Measurements from ENCODE around the gene NEUROD4. TPM values are rescaled to one million over a fixed set of nuclear protein-coding genes. Genes with fewer than 3 reads are reported as not detected.

The NEUROD4 gene
- total RNA-seq, 1 experiment from 2014 or later: not detected

DNA sequence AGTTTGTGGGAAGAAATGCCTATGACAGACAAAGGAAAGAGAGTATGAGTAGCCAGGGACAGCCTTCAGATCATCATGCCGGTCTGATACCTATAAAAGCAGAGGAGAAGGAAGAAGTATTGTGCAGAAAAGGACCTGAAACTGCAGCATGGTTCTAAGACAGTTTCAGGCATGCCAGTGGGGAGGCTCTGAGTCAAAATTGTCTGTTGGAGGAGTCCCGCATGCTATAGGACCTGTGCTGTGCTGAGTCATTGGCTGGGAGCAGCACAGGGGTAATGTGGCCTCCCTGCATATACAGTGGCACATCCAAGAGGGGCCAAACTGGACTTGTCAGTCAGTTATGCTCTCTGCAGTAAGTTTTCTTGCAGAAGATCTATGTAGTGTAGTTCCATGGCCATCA lies 40.7 kb downstream of the NEUROD4 start:
- Histone ChIP-seq H3K79me2 (ENCODE audit: low read depth) (no peaks in the 10 kb centered on the region), H3K36me3 (ENCODE audit: low read depth) (no peaks in the 10 kb centered on the region), H2AFZ (no peak overlapping the region), H3K4me1 (replicated peaks; ENCODE audit: insufficient read depth) (no peaks in the 10 kb centered on the region), H3K27me3 (ENCODE audit: insufficient read depth, low read depth) (peaks cover 5% of the 10 kb centered on the region; the same call in 1 of the 2 replicates), H3K27ac (no peak overlapping the region), H3K9me3 (ENCODE audit: insufficient read depth, low read depth) (no peaks in the 10 kb centered on the region), H3F3A (ENCODE audit: insufficient read depth, low read depth) (no peaks in the 10 kb centered on the region), H3K4me3 (no peak overlapping the region), H4K20me1 (ENCODE audit: insufficient read depth) (no peaks in the 10 kb centered on the region), H3K9me2 (ENCODE audit: insufficient read depth) (no peaks in the 10 kb centered on the region), H3K4me2 (no peak overlapping the region)
- intact Hi-C loops (cut with micrococcal nuclease; ENCODE audit: unreplicated experiment): no loop called here
- ChIA-PET CTCF (no interaction called here), POLR2A (ENCODE audit: unreplicated experiment) (no interaction called here)
- no peak for DNase-seq
- TF ChIP-seq, protein P1, sequence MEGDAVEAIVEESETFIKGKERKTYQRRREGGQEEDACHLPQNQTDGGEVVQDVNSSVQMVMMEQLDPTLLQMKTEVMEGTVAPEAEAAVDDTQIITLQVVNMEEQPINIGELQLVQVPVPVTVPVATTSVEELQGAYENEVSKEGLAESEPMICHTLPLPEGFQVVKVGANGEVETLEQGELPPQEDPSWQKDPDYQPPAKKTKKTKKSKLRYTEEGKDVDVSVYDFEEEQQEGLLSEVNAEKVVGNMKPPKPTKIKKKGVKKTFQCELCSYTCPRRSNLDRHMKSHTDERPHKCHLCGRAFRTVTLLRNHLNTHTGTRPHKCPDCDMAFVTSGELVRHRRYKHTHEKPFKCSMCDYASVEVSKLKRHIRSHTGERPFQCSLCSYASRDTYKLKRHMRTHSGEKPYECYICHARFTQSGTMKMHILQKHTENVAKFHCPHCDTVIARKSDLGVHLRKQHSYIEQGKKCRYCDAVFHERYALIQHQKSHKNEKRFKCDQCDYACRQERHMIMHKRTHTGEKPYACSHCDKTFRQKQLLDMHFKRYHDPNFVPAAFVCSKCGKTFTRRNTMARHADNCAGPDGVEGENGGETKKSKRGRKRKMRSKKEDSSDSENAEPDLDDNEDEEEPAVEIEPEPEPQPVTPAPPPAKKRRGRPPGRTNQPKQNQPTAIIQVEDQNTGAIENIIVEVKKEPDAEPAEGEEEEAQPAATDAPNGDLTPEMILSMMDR (conservative IDR thresholded peaks at IDR 0.05): no peak
- TF ChIP-seq EZH2 (IDR thresholded peaks at IDR 0.05; ENCODE audit: low read depth): no peak
- BruUV-seq (replicated peaks): no TSS peak

GRCh38 chr12:55061024-55061423 lies 41.2 kb downstream of the NEUROD4 start:
- no TSS peak for BruUV-seq (replicated peaks)
- peaks cover 5% of the 10 kb centered on the region; the same call in 1 of the 2 replicates for H3K27me3 ChIP-seq (ENCODE audit: insufficient read depth, low read depth)

GRCh38 chr12:55063291-55063690 lies 43.5 kb downstream of the NEUROD4 start:
- H3K9me2 ChIP-seq (ENCODE audit: insufficient read depth): no peaks in the 10 kb centered on the region
- no peak overlapping the region for H2AFZ ChIP-seq
- no peak overlapping the region for H3K27ac ChIP-seq
- 0 out of 2 replicates have a peak, but pooled peaks cover 5% of the 10 kb centered on the region for H3K27me3 ChIP-seq (ENCODE audit: insufficient read depth, low read depth)
- H3K4me3 ChIP-seq: no peak overlapping the region
- TF ChIP-seq, protein P1 (conservative IDR thresholded peaks at IDR 0.05): no peak
- TF ChIP-seq EZH2 (IDR thresholded peaks at IDR 0.05; ENCODE audit: low read depth): no peak
- no peaks in the 10 kb centered on the region for H3F3A ChIP-seq (ENCODE audit: insufficient read depth, low read depth)
- ChIA-PET POLR2A (ENCODE audit: unreplicated experiment) (no interaction called here), CTCF (no interaction called here)
- H4K20me1 ChIP-seq (ENCODE audit: insufficient read depth): no peaks in the 10 kb centered on the region
- no peaks in the 10 kb centered on the region for H3K36me3 ChIP-seq (ENCODE audit: low read depth)
- BruUV-seq (replicated peaks): no TSS peak
- no peaks in the 10 kb centered on the region for H3K79me2 ChIP-seq (ENCODE audit: low read depth)
- H3K9me3 ChIP-seq (ENCODE audit: insufficient read depth, low read depth): no peaks in the 10 kb centered on the region
- no peaks in the 10 kb centered on the region for H3K4me1 ChIP-seq (replicated peaks; ENCODE audit: insufficient read depth)
- no peak for DNase-seq
- H3K4me2 ChIP-seq: no peak overlapping the region
- intact Hi-C loops (cut with micrococcal nuclease; ENCODE audit: unreplicated experiment): no loop called here

More at GRCh38 chr12:55061024-55061423, 41.2 kb downstream of the NEUROD4 start:
- no peak for TF ChIP-seq EZH2 (IDR thresholded peaks at IDR 0.05; ENCODE audit: low read depth)
- TF ChIP-seq, protein P1 (conservative IDR thresholded peaks at IDR 0.05): no peak
- no peak overlapping the region for H2AFZ ChIP-seq
- no peaks in the 10 kb centered on the region for H4K20me1 ChIP-seq (ENCODE audit: insufficient read depth)
- POLR2A ChIA-PET (ENCODE audit: unreplicated experiment): no interaction called here
- no peak for DNase-seq
- CTCF ChIA-PET: no interaction called here
- no peaks in the 10 kb centered on the region for H3F3A ChIP-seq (ENCODE audit: insufficient read depth, low read depth)
- no peaks in the 10 kb centered on the region for H3K4me1 ChIP-seq (replicated peaks; ENCODE audit: insufficient read depth)
- no peaks in the 10 kb centered on the region for H3K36me3 ChIP-seq (ENCODE audit: low read depth)
- intact Hi-C loops (cut with micrococcal nuclease; ENCODE audit: unreplicated experiment): no loop called here
- no peak overlapping the region for H3K27ac ChIP-seq
- H3K4me2 ChIP-seq: no peak overlapping the region
- H3K4me3 ChIP-seq: no peak overlapping the region
- H3K9me3 ChIP-seq (ENCODE audit: insufficient read depth, low read depth): no peaks in the 10 kb centered on the region
- H3K9me2 ChIP-seq (ENCODE audit: insufficient read depth): no peaks in the 10 kb centered on the region
- no peaks in the 10 kb centered on the region for H3K79me2 ChIP-seq (ENCODE audit: low read depth)
